OCI-LY3 (cell line): ENCODE results near the gene TMEM89.

Experiments
- H2AFZ ChIP-seq: fragments of 200-600, 300-600 bp; shearing (Covaris generic); 2 replicates; pipeline ENCODE4 v1.6.0; 2014; ENCODE audit warnings: antibody characterized with exemption, low read depth, low read length
- H3K27ac ChIP-seq: fragments of 200-600, 300-600 bp; sonication (generic); 2 replicates; pipeline ENCODE4 v1.5.1; 2014; ENCODE audit warnings: mild to moderate bottlenecking, low read length, moderate library complexity, mixed read lengths
- H3K27me3 ChIP-seq: fragments of 200-600, 300-600 bp; sonication (generic); 2 replicates; pipeline ENCODE4 v1.6.1; 2014; ENCODE audit warnings: low read depth, low read length, mixed read lengths
- H3K36me3 ChIP-seq: fragments of 200-600, 300-600 bp; sonication (generic); replicated peaks from 2 replicates; pipeline ENCODE3; 2014; ENCODE audit warnings: low read depth, low read length, mixed read lengths
- H3K4me1 ChIP-seq: fragments of 300-600, 200-600 bp; sonication (generic); 2 replicates; pipeline ENCODE4 v1.6.1; 2014; ENCODE audit warnings: low read length, mixed read lengths
- H3K4me2 ChIP-seq: fragments of 200-600, 300-600 bp; sonication (generic); 2 replicates; pipeline ENCODE4 v1.6.1; 2014; ENCODE audit warnings: low read length, mixed read lengths
- H3K4me3 ChIP-seq: fragments of 300-600, 200-600 bp; sonication (generic); 2 replicates; pipeline ENCODE4 v1.5.1; 2014; ENCODE audit warnings: antibody characterized with exemption, mild to moderate bottlenecking, low read length, moderate library complexity
- H3K79me2 ChIP-seq: fragments of 300-600, 200-600 bp; shearing (Covaris generic); 2 replicates; pipeline ENCODE4 v1.6.1; 2014; ENCODE audit warnings: mild to moderate bottlenecking, low read length, mixed read lengths
- H3K9ac ChIP-seq: fragments of 300-600, 200-600 bp; shearing (Covaris generic); 2 replicates; pipeline ENCODE4 v1.6.0; 2014; ENCODE audit warnings: mild to moderate bottlenecking, low read length, moderate library complexity
- H3K9me3 ChIP-seq: fragments of 200-600, 300-600 bp; shearing (Covaris generic); 2 replicates; pipeline ENCODE4 v1.6.1; 2014; ENCODE audit warnings: low read length, mixed read lengths; ENCODE audit not compliant: insufficient read depth
- H4K20me1 ChIP-seq: fragments of 200-600, 300-600 bp; sonication (generic); 2 replicates; pipeline ENCODE4 v1.6.1; 2016; ENCODE audit warnings: low read length, mixed read lengths; ENCODE audit not compliant: insufficient read depth
- CTCF ChIP-seq: fragments of 200-600, 300-600 bp; sonication (generic); IDR thresholded peaks from 2 replicates; pipeline ENCODE4 v1.5.1; 2014; ENCODE audit warnings: antibody characterized with exemption, low read length, low read depth
- EZH2phosphoT487 ChIP-seq: fragments of 200-600 bp; shearing (Covaris generic); IDR thresholded peaks from 2 replicates; pipeline ENCODE4 v1.6.1; 2018; ENCODE audit warnings: antibody characterized with exemption, mixed run types, low read depth

TMEM89 gene

GRCh38 chr3:48576647-48577046, 44.9 kb downstream of the TMEM89 start:
- Histone ChIP-seq H4K20me1 (no peaks in the 10 kb centered on the region), H3K4me3 (no peak overlapping the region), H3K4me1 (no peaks in the 10 kb centered on the region), H3K9me3 (no peaks in the 10 kb centered on the region), H3K79me2 (no peaks in the 10 kb centered on the region), H3K36me3 (no peaks in the 10 kb centered on the region), H2AFZ (no peak overlapping the region), H3K4me2 (no peak overlapping the region), H3K27ac (no peak overlapping the region), H3K27me3 (no peaks in the 10 kb centered on the region), H3K9ac (no peak overlapping the region)
- TF ChIP-seq CTCF: no peak
- TF ChIP-seq EZH2phosphoT487: no peak

GRCh38 chr3:48575366-48575765, 46.2 kb downstream of the TMEM89 start:
- H3K4me3 ChIP-seq: no peak overlapping the region
- no peaks in the 10 kb centered on the region for H3K4me1 ChIP-seq
- no peaks in the 10 kb centered on the region for H3K27me3 ChIP-seq
- H3K4me2 ChIP-seq: no peak overlapping the region
- H3K36me3 ChIP-seq: no peaks in the 10 kb centered on the region
- no peaks in the 10 kb centered on the region for H3K9me3 ChIP-seq
- H3K9ac ChIP-seq: no peak overlapping the region
- no peak overlapping the region for H2AFZ ChIP-seq
- H3K79me2 ChIP-seq: no peaks in the 10 kb centered on the region
- H4K20me1 ChIP-seq: no peaks in the 10 kb centered on the region
- TF ChIP-seq CTCF: no peak
- no peak for TF ChIP-seq EZH2phosphoT487
- H3K27ac ChIP-seq: no peak overlapping the region

- Histone ChIP-seq H2AFZ (no peak overlapping the region), H3K9me3 (no peaks in the 10 kb centered on the region), H3K27ac (no peak overlapping the region), H3K4me1 (no peaks in the 10 kb centered on the region), H3K4me3 (no peak overlapping the region), H3K27me3 (no peaks in the 10 kb centered on the region), H3K79me2 (no peaks in the 10 kb centered on the region), H3K4me2 (no peak overlapping the region), H3K9ac (no peak overlapping the region), H4K20me1 (no peaks in the 10 kb centered on the region), H3K36me3 (no peaks in the 10 kb centered on the region)
- TF ChIP-seq EZH2phosphoT487 (no peak), CTCF (no peak)
Observed at GRCh38 chr3:48573973-48574585, 47.5 kb downstream of the TMEM89 start.

GRCh38 chr3:48572517-48572916, 49.1 kb downstream of the TMEM89 start:
- H3K27ac ChIP-seq: no peak overlapping the region
- H3K9me3 ChIP-seq: no peaks in the 10 kb centered on the region
- no peak overlapping the region for H3K9ac ChIP-seq
- H3K4me2 ChIP-seq: no peak overlapping the region
- H3K36me3 ChIP-seq: no peaks in the 10 kb centered on the region
- H4K20me1 ChIP-seq: no peaks in the 10 kb centered on the region
- H2AFZ ChIP-seq: no peak overlapping the region
- H3K27me3 ChIP-seq: no peaks in the 10 kb centered on the region
- no peaks in the 10 kb centered on the region for H3K79me2 ChIP-seq
- no peak overlapping the region for H3K4me3 ChIP-seq
- H3K4me1 ChIP-seq: no peaks in the 10 kb centered on the region
- TF ChIP-seq EZH2phosphoT487 (no peak), CTCF (no peak)
